Endothelial cell of umbilical vein (primary cell): ENCODE data around the gene KATNAL2. TPM values are rescaled to one million over a fixed set of nuclear protein-coding genes. Genes with fewer than 3 reads are reported as not detected.
A peak's percentile ranks its signal among the peaks of the same experiment; 100 is the strongest.

ENCODE experiments used
- BruUV-seq: library from RNA; stranded (reverse); fragments of 400-500 nt; replicated peaks from 2 replicates; lab custom pipeline; 2021; lab: Mats Ljungman, UMichigan
- CTCF ChIA-PET: fragments of 300-600, 350-600 bp; sonication (Branson Sonifier 250); formaldehyde crosslinking; loops from one replicate; lab custom pipeline; 2021; ENCODE audit warnings: antibody characterized with exemption, inconsistent platforms; lab: Charles Lee
- POLR2A ChIA-PET: fragments of 300-600, 350-600 bp; sonication (Branson Sonifier 250); formaldehyde crosslinking; loops from one replicate; lab custom pipeline; 2021; ENCODE audit warnings: antibody characterized with exemption, inconsistent platforms; lab: Charles Lee
- DNase-seq: peaks from one replicate; pipeline ENCODE4 v3.0.0-alpha.2; 2011; ENCODE audit warnings: low read depth, low spot score
- FAIRE-seq: peaks from 2 replicates; lab custom pipeline; 2011; peaks lifted over from hg19 to GRCh38; lab: Jason Lieb, UNC
- H2AFZ ChIP-seq: 2 replicates; pipeline ENCODE4 v1.6.0; 2012; ENCODE audit warnings: low read depth, low read length, control low read depth, inconsistent platforms
- H3K27ac ChIP-seq: 2 replicates; pipeline ENCODE4 v1.5.1; 2011; ENCODE audit warnings: low read depth, mild to moderate bottlenecking, control low read depth, low read length, moderate library complexity; ENCODE audit not compliant: insufficient read depth
- H3K27me3 ChIP-seq, 2 experiments: 2 replicates each; pipeline versions ENCODE4 v1.6.0 to v1.6.1; 2011; ENCODE audit warnings: low read length in 2 of 2, mixed read lengths in 1 of 2; ENCODE audit not compliant: control insufficient read depth in 2 of 2, insufficient read depth in 2 of 2
- H3K36me3 ChIP-seq, 2 experiments: 2 replicates in 1 of 2; 3 replicates in 1 of 2; pipeline ENCODE4 v1.5.1; 2011; ENCODE audit warnings: low read length in 2 of 2, mild to moderate bottlenecking in 1 of 2, moderate library complexity in 1 of 2; ENCODE audit not compliant: control insufficient read depth in 2 of 2, insufficient read depth in 2 of 2; ENCODE audit errors: extremely low read depth in 1 of 2
- H3K4me1 ChIP-seq: 3 replicates; pipeline ENCODE4 v1.5.1; 2011; ENCODE audit warnings: mild to moderate bottlenecking, low read length; ENCODE audit not compliant: control insufficient read depth, insufficient read depth; ENCODE audit errors: extremely low read depth
- H3K4me2 ChIP-seq: 2 replicates; pipeline ENCODE4 v1.6.1; 2011; ENCODE audit warnings: low read length, control low read depth, mixed read lengths; ENCODE audit not compliant: insufficient read depth
- H3K4me3 ChIP-seq, 3 experiments: fragments of 200-600 bp in 1 of 3; sonication (generic), shearing (Covaris generic) in 1 of 3; replicated peaks in 1 of 3; 2 replicates each; pipeline ENCODE4 v1.5.1; 2011 to 2016; ENCODE audit warnings: control low read depth in 3 of 3, low read length in 3 of 3, mild to moderate bottlenecking in 2 of 3, inconsistent platforms in 1 of 3, low read depth in 1 of 3, moderate library complexity in 1 of 3; ENCODE audit not compliant: insufficient read depth in 1 of 3
- H3K79me2 ChIP-seq: 2 replicates; pipeline ENCODE4 v1.6.0; 2012; ENCODE audit warnings: low read length, inconsistent platforms; ENCODE audit not compliant: control insufficient read depth, insufficient read depth
- H3K9ac ChIP-seq: replicated peaks from 2 replicates; pipeline ENCODE3; 2011; ENCODE audit warnings: low read length, control low read depth; ENCODE audit not compliant: insufficient read depth; ENCODE audit errors: extremely low read depth
- H3K9me1 ChIP-seq: replicated peaks from 3 replicates; pipeline ENCODE4 v1.6.0; 2011; ENCODE audit warnings: mild to moderate bottlenecking, low read length; ENCODE audit not compliant: control insufficient read depth, insufficient read depth; ENCODE audit errors: extremely low read depth
- H3K9me3 ChIP-seq: replicated peaks from 2 replicates; pipeline ENCODE4 v1.5.1; 2012; ENCODE audit warnings: low read length, inconsistent platforms; ENCODE audit not compliant: control insufficient read depth, insufficient read depth
- H4K20me1 ChIP-seq: replicated peaks from 2 replicates; pipeline ENCODE3; 2011; ENCODE audit warnings: mild to moderate bottlenecking, low read length; ENCODE audit not compliant: control insufficient read depth, insufficient read depth; ENCODE audit errors: extremely low read depth
- EZH2 ChIP-seq: IDR thresholded peaks from 2 replicates; pipeline ENCODE4 v1.6.1; 2012; ENCODE audit warnings: borderline replicate concordance, low read depth, mild to moderate bottlenecking, moderate library complexity, low read length, inconsistent platforms; ENCODE audit not compliant: severe bottlenecking
- FOS ChIP-seq: IDR thresholded peaks from 2 replicates; pipeline ENCODE4 v1.6.1; 2011; ENCODE audit warnings: mild to moderate bottlenecking, low read length, moderate library complexity, borderline replicate concordance; ENCODE audit not compliant: insufficient read depth
- GATA2 ChIP-seq: IDR thresholded peaks from 2 replicates; pipeline ENCODE4 v1.7.0; 2011; ENCODE audit warnings: low read depth, mild to moderate bottlenecking, moderate library complexity, mixed read lengths, low read length; ENCODE audit not compliant: insufficient read length, insufficient read depth
- MYC ChIP-seq: IDR thresholded peaks from one replicate; pipeline ENCODE4 v1.6.1; 2011; ENCODE audit warnings: mild to moderate bottlenecking, low read depth, low read length
- POLR2A ChIP-seq: IDR thresholded peaks from 2 replicates; pipeline ENCODE4 v1.6.1; 2012; ENCODE audit warnings: low read depth, mild to moderate bottlenecking, control low read depth, low read length
- POLR2AphosphoS5 ChIP-seq: IDR thresholded peaks from 2 replicates; pipeline ENCODE4 v1.6.1; 2012; ENCODE audit warnings: low read depth, mild to moderate bottlenecking, control low read depth, low read length, moderate library complexity; ENCODE audit not compliant: insufficient read depth
- dilution Hi-C: fragments of 300-500 bp; cut with MboI; formaldehyde crosslinking; loops from one replicate; pipeline ENCODE4 v1.15.0; 2019; ENCODE audit warnings: low sequenced_read_pairs; ENCODE audit not compliant: extremely low pct_ligation_motif_present
- intact Hi-C: fragments of 100-400 bp; cut with micrococcal nuclease; formaldehyde crosslinking; loops from one replicate; pipeline ENCODE4 v1.10.0; 2022
- polyA plus RNA-seq, 4 experiments: library from polyadenylated mRNA; depleted of rRNA in 3 of 4; stranded (reverse) in 3 of 4; unstranded in 1 of 4; fragments of >200 nt; gene quantifications; 2 replicates each; pipeline versions ENCODE4 v1.2.1 to v1.2.3, GENCODE V29; 2011 to 2012; ENCODE audit warnings: missing spikeins in 1 of 4
- total RNA-seq: library from RNA; stranded (reverse); gene quantifications from 2 replicates; pipeline ENCODE4 v1.2.3, GENCODE V29; 2021
- TF ChIP-seq, protein P1 (sequence below): IDR thresholded peaks from 2 replicates; pipeline ENCODE4 v1.6.1; 2011; ENCODE audit not compliant: insufficient read depth, insufficient read length
- TF ChIP-seq, protein P2 (sequence below), 2 donors: IDR thresholded peaks; 1 replicate in 1 of 2; 2 replicates in 1 of 2; pipeline ENCODE4 v1.5.1; 2011; ENCODE audit warnings: low read length in 2 of 2, mild to moderate bottlenecking in 2 of 2, moderate library complexity in 2 of 2, control low read depth in 1 of 2, inconsistent platforms in 1 of 2, low read depth in 1 of 2; ENCODE audit not compliant: insufficient read depth in 1 of 2; ENCODE audit errors: extremely low read depth in 1 of 2

The KATNAL2 gene
- total and polyA plus RNA-seq, 2 donors (not counting 3 experiments of a cell fraction or from before 2014, with no cell fraction given) = 0.51 to 1.3 TPM

DNA sequence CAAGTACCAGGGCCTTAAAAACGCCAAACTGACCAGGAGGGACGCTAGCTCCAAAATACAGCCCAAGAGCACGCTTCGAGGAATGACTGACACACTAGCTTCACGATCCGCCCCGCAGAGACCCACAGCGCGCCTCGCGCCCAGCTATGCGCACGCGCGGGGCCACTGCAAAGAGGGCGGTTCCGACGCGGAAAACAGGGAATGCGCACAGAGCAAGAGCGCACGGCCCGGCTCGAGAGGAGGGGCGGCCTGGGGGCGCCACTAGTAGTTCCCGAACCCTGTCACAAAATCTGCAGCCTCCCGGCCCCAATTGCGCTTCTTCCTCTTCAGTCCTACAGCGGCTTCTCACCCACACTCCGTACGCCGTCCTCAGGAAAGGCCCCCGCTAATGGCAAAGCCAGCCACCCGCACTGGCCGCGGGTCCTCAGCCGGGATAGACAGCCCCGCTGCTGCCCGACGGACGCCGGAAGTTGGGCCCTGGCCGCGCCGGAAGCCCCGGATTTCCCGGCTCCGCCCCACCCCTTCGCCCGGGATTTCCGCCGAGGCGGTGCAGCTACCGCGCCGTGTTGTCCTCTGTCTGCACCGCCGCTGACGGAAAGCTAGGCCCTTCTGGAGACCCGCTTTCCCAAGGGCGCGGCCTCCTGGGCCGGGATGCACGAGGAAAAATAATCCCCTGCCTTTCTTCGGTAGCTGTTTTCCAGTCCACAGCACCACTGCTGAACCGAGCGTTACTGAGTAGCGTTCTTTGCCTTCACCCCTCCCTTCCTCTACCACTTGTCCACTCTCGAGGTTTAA is 232.8 kb downstream of the KATNAL2 start, which contains the start of gene HDHD2:
TSS of gene HDHD2 (minus strand) at position 472 of the 795 bp plus-strand sequence. CDS start 14,061 bp downstream, outside the sequence.
- peak within 1 kb of the TSS; percentile 45 to 72 (median 57) for H3K4me3 ChIP-seq
- peak within 1 kb of the TSS; percentile 73 for H2AFZ ChIP-seq
- peak within 1 kb of the TSS; percentile 62 for H3K9ac ChIP-seq
- TSS peak; percentile 60 for BruUV-seq
- peak within 1 kb of the TSS; percentile 63 for H3K27ac ChIP-seq
- dilution Hi-C loops (no loop called here), intact Hi-C loops (loop anchor here (1.0 kb wide), 2 partner anchors 26 to 50 kb away; partner anchors contain the start of gene IER3IP1)
- no peaks in the 10 kb centered on the region for H4K20me1 ChIP-seq
- FAIRE-seq (peak; percentile 92), DNase-seq (peak; percentile 82)
- TF ChIP-seq GATA2 = no peak
- no peak for TF ChIP-seq FOS
- peak; percentile 95 for TF ChIP-seq POLR2A
- TF ChIP-seq MYC = no peak
- TF ChIP-seq, protein P1, sequence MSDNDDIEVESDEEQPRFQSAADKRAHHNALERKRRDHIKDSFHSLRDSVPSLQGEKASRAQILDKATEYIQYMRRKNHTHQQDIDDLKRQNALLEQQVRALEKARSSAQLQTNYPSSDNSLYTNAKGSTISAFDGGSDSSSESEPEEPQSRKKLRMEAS = no peak
- TF ChIP-seq, protein P2, sequence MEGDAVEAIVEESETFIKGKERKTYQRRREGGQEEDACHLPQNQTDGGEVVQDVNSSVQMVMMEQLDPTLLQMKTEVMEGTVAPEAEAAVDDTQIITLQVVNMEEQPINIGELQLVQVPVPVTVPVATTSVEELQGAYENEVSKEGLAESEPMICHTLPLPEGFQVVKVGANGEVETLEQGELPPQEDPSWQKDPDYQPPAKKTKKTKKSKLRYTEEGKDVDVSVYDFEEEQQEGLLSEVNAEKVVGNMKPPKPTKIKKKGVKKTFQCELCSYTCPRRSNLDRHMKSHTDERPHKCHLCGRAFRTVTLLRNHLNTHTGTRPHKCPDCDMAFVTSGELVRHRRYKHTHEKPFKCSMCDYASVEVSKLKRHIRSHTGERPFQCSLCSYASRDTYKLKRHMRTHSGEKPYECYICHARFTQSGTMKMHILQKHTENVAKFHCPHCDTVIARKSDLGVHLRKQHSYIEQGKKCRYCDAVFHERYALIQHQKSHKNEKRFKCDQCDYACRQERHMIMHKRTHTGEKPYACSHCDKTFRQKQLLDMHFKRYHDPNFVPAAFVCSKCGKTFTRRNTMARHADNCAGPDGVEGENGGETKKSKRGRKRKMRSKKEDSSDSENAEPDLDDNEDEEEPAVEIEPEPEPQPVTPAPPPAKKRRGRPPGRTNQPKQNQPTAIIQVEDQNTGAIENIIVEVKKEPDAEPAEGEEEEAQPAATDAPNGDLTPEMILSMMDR (IDR thresholded peaks at IDR 0.05; ENCODE audit: extremely low read depth in 1 of 2, insufficient read depth in 1 of 2, low read depth in 1 of 2, low read length in 2 of 2) = no peak
- no peak for TF ChIP-seq EZH2
- TF ChIP-seq POLR2AphosphoS5 = peak; percentile 98
- peaks cover 17% of the 10 kb centered on the region for H3K79me2 ChIP-seq
- H3K4me2 ChIP-seq = peak within 1 kb of the TSS; percentile 80
- H3K9me1 ChIP-seq = no peaks in the 10 kb centered on the region
- no peaks in the 10 kb centered on the region for H3K27me3 ChIP-seq
- POLR2A ChIA-PET = interaction anchor here (0.5 to 0.7 kb wide), 3 partner anchors 15 to 1404 kb away, joined by 3 to 6 read pairs (median 3); no protein-coding TSS in a partner anchor
- peaks cover 15% of the 10 kb centered on the region for H3K4me1 ChIP-seq
- CTCF ChIA-PET = interaction anchor here (0.9 to 2.1 kb wide), 6 partner anchors 8 to 606 kb away, joined by 3 to 17 read pairs (median 6); no protein-coding TSS in a partner anchor
- H3K36me3 ChIP-seq = peaks cover 1 to 3% of the 10 kb centered on the region in 2 experiments
- no peaks in the 10 kb centered on the region for H3K9me3 ChIP-seq
